Chondrocyte (in vitro differentiated cells): ENCODE data around the gene SESN3. TPM values are rescaled to one million over a fixed set of nuclear protein-coding genes. Genes with fewer than 3 reads are reported as not detected.

Experiments
- DNase-seq: peaks from one replicate; pipeline ENCODE4 v3.0.0; 2021; ENCODE audit warnings: mixed read lengths, low spot score
- H3K27ac Mint-ChIP-seq: one replicate; pipeline ENCODE4 v1.8.0; 2021; ENCODE audit warnings: mild to moderate bottlenecking, moderate library complexity, mixed read lengths; ENCODE audit not compliant: unreplicated experiment
- H3K27me3 Mint-ChIP-seq: 2 replicates; pipeline ENCODE4 v1.8.0; 2021; ENCODE audit warnings: low read depth, mixed read lengths
- H3K36me3 Mint-ChIP-seq: 2 replicates; pipeline ENCODE4 v1.8.0; 2021; ENCODE audit warnings: low read depth, mixed read lengths
- H3K4me1 Mint-ChIP-seq: 2 replicates; pipeline ENCODE4 v1.8.0; 2021; ENCODE audit warnings: low read depth, mild to moderate bottlenecking, mixed read lengths
- H3K4me3 Mint-ChIP-seq: one replicate; pipeline ENCODE4 v1.8.0; 2021; ENCODE audit warnings: mild to moderate bottlenecking, moderate library complexity, mixed read lengths; ENCODE audit not compliant: unreplicated experiment
- H3K9me3 Mint-ChIP-seq: 2 replicates; pipeline ENCODE4 v1.8.0; 2021; ENCODE audit warnings: low read depth, mixed read lengths
- CTCF ChIP-seq: fragments of 200-600 bp; sonication (generic); IDR thresholded peaks from 2 replicates; pipeline ENCODE4 v1.5.0; 2021; ENCODE audit warnings: antibody characterized with exemption, mild to moderate bottlenecking, moderate library complexity
- total RNA-seq: library from RNA; stranded (reverse); gene quantifications from 3 replicates; pipeline ENCODE4 v1.2.1, GENCODE V29; 2021

The SESN3 gene
- total RNA-seq, 1 donor from 2014 or later, result 104 TPM

GRCh38 chr11:95154514-95154913 is 76.5 kb downstream of the SESN3 start:
- DNase-seq, result no peak
- Mint-ChIP-seq H3K27ac (no peak overlapping the region), H3K4me1 (peaks cover 54% of the 10 kb centered on the region), H3K4me3 (no peak overlapping the region), H3K36me3 (no peaks in the 10 kb centered on the region), H3K27me3 (no peaks in the 10 kb centered on the region), H3K9me3 (no peaks in the 10 kb centered on the region)
- TF ChIP-seq CTCF, result peak; percentile 81

- Mint-ChIP-seq H3K27me3 (no peaks in the 10 kb centered on the region), H3K4me1 (peaks cover 61% of the 10 kb centered on the region), H3K27ac (no peak overlapping the region), H3K36me3 (no peaks in the 10 kb centered on the region), H3K9me3 (no peaks in the 10 kb centered on the region), H3K4me3 (no peak overlapping the region)
- DNase-seq, result no peak
- TF ChIP-seq CTCF, result no peak
Observed at GRCh38 chr11:95153857-95154246, 77.2 kb downstream of the SESN3 start.

GRCh38 chr11:95152876-95153856 is 77.8 kb downstream of the SESN3 start:
- no peak overlapping the region for H3K4me3 Mint-ChIP-seq
- no peak for DNase-seq
- peaks cover 66% of the 10 kb centered on the region for H3K4me1 Mint-ChIP-seq
- H3K9me3 Mint-ChIP-seq, result no peaks in the 10 kb centered on the region
- H3K27me3 Mint-ChIP-seq, result no peaks in the 10 kb centered on the region
- H3K36me3 Mint-ChIP-seq, result no peaks in the 10 kb centered on the region
- no peak for TF ChIP-seq CTCF
- H3K27ac Mint-ChIP-seq, result peak overlapping the region; percentile 1

- Mint-ChIP-seq H3K36me3 (no peaks in the 10 kb centered on the region), H3K27me3 (no peaks in the 10 kb centered on the region), H3K9me3 (no peaks in the 10 kb centered on the region), H3K27ac (peak overlapping the region; percentile 88), H3K4me3 (peak overlapping the region; percentile 73), H3K4me1 (peaks cover 62% of the 10 kb centered on the region)
- DNase-seq, result peak; percentile 95
- TF ChIP-seq CTCF, result peak; percentile 85
Observed at GRCh38 chr11:95150956-95151684, 79.9 kb downstream of the SESN3 start.

GRCh38 chr11:95149651-95150364 is 81.2 kb downstream of the SESN3 start:
- no peak for DNase-seq
- Mint-ChIP-seq H3K27ac (peak overlapping the region; percentile 88), H3K27me3 (no peaks in the 10 kb centered on the region), H3K9me3 (no peaks in the 10 kb centered on the region), H3K36me3 (no peaks in the 10 kb centered on the region), H3K4me1 (peaks cover 61% of the 10 kb centered on the region), H3K4me3 (peak overlapping the region; percentile 73)
- no peak for TF ChIP-seq CTCF
